Rectal smooth muscle tissue (tissue), 1 donor: Measurements from ENCODE around the gene CAMKMT.

Experiments
- H3K27ac ChIP-seq: one replicate; pipeline ENCODE4 v1.7.0; 2013; ENCODE audit warnings: low read depth, low read length, inconsistent platforms
- H3K27me3 ChIP-seq: one replicate; pipeline ENCODE4 v1.7.0; 2013; ENCODE audit warnings: low read length; ENCODE audit not compliant: control insufficient read depth, insufficient read depth
- H3K36me3 ChIP-seq: one replicate; pipeline ENCODE4 v1.7.0; 2013; ENCODE audit warnings: low read length; ENCODE audit not compliant: control insufficient read depth, insufficient read depth
- H3K4me1 ChIP-seq: one replicate; pipeline ENCODE4 v1.7.0; 2013; ENCODE audit warnings: low read length; ENCODE audit not compliant: control insufficient read depth, insufficient read depth
- H3K4me3 ChIP-seq: one replicate; pipeline ENCODE4 v1.7.0; 2013; ENCODE audit warnings: low read length
- H3K9ac ChIP-seq: one replicate; pipeline ENCODE4 v1.7.0; 2013; ENCODE audit warnings: low read length

Gene CAMKMT

DNA sequence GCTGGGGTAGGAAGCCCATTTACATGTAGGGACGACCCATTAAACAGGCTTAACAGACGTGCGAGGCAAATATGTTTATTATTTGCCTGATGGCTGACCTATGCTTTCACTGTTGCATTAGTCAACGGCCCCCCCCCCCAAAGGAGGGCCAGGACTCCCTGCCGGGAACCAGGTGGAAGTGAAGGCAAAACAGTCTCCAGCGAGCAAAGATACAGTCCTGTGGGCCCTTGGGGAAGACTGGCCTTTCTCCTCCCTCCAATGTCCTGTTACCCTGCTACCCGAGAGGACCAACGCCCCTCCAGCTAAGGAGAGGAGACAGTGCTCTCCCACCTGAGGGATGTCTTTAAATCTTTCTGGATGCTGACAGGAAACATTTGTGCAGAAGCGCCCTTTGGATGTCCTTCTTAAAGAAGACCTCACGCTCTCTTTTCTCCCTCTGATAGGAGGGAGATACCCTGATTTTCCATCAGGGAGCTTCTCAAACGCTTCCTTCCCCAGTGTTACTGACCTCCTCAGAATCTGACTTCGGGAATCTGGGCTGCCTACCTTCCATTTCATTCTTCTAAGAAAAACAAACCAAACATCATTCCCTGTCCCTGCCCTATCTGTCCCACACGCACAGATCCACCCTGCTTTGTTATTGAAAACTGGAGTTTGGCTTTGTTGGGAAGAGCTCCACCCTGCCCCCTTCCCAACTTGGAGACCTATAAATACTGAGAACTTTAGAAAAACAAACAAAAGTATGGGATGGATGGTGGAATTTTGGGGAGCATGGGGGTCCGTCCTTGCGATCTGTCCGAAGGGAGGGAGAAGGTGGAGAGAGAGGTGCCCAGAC, 443.9 kb downstream of the CAMKMT start:
- Histone ChIP-seq H3K27me3 (peaks cover 24% of the 10 kb centered on the region), H3K4me1 (no peaks in the 10 kb centered on the region), H3K36me3 (no peaks in the 10 kb centered on the region), H3K9ac (no peak overlapping the region), H3K27ac (no peak overlapping the region), H3K4me3 (no peak overlapping the region)

DNA sequence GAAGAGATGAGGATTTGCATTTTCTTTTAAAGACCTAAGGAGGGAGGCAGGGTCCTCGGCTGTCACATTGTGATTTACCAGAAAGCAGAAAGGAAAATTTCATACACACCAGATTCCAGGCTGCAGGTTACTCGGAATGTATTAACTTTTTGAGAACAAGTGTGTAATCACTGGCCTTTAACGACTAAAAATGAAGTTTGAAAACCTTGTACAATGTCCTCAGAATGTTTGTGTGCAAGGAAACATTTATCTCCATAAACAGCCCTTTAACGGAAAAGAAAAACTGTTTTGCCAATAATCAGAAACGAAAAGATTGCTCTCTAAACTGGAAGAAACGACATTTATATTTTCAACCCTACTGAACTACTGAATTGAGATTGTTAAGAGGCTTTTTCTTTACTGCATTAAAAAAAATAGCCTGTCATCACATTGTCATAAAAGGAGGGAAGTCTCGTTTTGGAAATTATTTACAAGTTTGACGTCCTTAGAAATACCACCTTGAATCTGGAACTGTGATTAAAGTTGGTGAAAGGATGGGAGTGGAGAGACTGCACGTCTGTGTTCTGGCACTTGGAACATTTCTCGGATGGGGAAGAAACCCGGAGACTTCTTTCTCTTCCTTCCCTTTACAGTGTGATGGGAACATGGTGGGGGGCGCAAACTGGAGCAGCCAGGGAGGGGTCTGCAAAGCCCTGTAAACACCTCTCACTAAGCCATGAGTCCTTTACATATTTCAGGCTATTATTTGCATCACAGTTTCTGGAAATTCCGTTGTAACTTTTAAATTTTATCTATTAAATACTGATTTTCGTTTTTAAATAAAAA, 445.7 kb downstream of the CAMKMT start:
- H3K27me3 ChIP-seq: peaks cover 10% of the 10 kb centered on the region
- H3K36me3 ChIP-seq: no peaks in the 10 kb centered on the region
- H3K27ac ChIP-seq: no peak overlapping the region
- H3K4me3 ChIP-seq: no peak overlapping the region
- H3K9ac ChIP-seq: no peak overlapping the region
- H3K4me1 ChIP-seq: no peaks in the 10 kb centered on the region

DNA sequence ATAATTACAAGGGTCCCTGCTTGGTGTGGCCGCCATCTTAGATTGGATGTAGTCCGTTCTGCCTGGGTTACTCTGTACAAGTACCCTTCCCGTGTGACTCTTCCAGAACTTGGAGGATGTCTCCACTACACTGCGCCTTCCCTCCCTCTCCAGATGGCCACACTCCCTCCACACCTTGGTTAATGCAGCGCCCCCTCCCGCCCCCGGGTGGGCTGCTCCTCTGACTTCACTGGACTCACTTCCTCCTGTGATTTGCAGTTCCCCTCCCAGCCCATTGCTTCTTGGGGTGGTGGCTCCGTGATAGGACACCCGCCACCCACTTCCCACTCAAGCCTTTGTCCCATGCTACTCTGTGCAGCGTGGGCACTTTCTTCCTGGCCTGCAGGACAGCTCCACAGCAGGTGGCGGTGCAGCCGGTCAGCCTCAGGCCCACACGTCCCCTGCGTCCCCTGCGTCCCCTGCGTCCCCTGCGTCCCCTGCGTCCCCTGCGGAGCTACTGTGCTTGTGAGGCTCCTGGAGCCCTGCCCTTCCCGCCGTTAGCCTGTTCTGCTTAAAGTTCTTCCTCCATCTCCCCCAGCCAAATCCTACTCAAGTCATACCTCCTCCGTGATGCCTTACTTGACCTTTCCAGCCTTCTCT, 449.3 kb downstream of the CAMKMT start:
- H3K36me3 ChIP-seq: no peaks in the 10 kb centered on the region
- no peak overlapping the region for H3K9ac ChIP-seq
- H3K4me1 ChIP-seq: no peaks in the 10 kb centered on the region
- H3K4me3 ChIP-seq: no peak overlapping the region
- H3K27me3 ChIP-seq: no peaks in the 10 kb centered on the region
- H3K27ac ChIP-seq: no peak overlapping the region

DNA sequence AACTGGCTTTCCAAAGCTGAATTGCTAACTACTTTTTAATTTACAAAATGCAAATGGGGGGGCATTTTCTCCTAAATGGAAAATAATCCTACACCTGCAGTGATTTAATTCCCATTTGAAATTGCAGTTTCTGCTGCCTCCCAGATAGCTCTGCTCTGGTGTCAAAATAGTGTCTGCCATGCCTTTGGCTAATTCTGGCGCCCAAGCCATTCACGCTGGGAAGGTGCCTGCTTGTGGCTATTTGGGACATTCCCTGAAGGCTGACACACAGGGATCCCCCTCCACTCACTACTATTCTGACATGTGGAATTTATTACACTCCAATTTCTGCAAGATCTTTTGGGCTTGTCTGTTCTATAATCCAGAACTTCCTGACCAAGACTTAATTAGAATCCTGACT, 451.4 kb downstream of the CAMKMT start:
- Histone ChIP-seq H3K4me3 (no peak overlapping the region), H3K27me3 (no peaks in the 10 kb centered on the region)

DNA sequence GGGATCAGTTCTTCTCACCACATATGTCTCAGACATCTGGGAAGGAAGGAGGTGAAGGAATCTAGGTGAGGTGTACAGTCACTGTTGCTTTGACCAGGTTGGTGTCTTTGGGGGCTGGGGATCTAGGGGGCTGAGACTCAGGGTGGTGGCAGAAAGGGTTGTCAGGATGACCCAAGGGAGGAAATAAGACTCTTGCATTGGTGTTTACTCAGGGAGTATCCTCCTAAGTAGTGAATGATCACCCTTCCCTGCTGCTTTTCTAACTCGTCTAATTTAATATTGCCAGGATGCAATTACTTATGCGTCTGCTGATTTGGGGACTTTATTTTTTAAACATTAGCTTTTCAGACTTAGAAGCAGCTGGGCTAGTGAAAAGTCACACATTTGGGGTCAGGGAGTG, 451.9 kb downstream of the CAMKMT start:
- H3K4me3 ChIP-seq: no peak overlapping the region
- no peaks in the 10 kb centered on the region for H3K4me1 ChIP-seq
- H3K27me3 ChIP-seq: no peaks in the 10 kb centered on the region
- no peaks in the 10 kb centered on the region for H3K36me3 ChIP-seq
- no peak overlapping the region for H3K27ac ChIP-seq
- H3K9ac ChIP-seq: no peak overlapping the region

More for the DNA sequence above, 451.4 kb downstream of the CAMKMT start:
- Histone ChIP-seq H3K4me1 (no peaks in the 10 kb centered on the region), H3K36me3 (no peaks in the 10 kb centered on the region), H3K27ac (no peak overlapping the region), H3K9ac (no peak overlapping the region)

DNA sequence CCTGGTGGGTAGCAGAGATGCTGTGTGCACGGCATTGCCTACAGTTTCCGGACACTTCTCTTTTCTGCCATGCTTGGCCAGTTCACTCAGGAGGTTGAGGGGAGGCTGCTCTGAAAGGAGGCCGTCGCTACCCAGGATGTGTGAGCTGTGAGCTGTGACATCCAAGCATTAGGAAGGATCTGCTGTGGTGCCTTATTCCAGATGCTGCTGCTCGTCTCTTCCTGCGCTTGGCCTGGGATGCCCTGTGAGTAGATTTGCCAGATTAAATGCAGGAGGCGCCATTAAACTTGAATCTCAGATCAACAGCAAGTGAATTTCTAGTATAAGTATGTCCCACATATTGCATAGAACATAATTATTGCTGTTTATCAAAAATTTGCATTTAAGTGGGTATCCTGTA, 455.5 kb downstream of the CAMKMT start:
- Histone ChIP-seq H3K36me3 (no peaks in the 10 kb centered on the region), H3K27me3 (no peaks in the 10 kb centered on the region), H3K9ac (no peak overlapping the region), H3K4me3 (no peak overlapping the region), H3K27ac (no peak overlapping the region), H3K4me1 (no peaks in the 10 kb centered on the region)

DNA sequence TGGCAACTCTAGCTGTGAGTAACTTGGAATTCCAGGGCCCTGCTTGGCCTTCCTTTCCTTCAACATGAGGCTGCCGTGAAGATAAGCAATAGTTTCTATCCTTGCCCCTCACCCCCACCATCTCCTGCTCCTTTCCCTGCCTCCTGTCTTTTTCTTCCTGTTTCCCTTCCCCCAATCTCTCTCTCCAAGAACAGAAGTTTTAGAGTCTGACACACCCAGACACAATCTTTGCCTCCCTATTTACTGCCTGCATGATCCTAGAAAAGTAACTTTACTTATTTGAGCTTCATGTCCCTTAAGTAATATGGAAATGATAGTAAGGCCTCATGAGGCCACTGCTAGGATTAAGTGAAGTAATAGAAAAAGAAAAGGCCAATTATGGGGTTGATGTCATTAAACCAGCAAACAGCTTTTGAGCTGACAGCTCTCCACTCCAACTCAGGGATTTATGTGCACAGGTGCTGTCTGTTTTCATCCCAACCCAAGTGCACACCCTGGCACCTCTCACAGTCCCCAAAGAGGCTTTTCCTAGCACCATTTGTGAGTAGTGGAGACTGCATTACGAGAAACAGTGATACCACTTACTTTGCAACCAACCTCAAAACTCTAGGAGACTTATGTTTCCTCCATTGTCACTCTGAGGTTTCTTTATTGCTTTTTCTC, 456.1 kb downstream of the CAMKMT start:
- Histone ChIP-seq H3K27me3 (no peaks in the 10 kb centered on the region), H3K36me3 (no peaks in the 10 kb centered on the region), H3K4me3 (no peak overlapping the region), H3K4me1 (no peaks in the 10 kb centered on the region), H3K9ac (no peak overlapping the region), H3K27ac (no peak overlapping the region)

DNA sequence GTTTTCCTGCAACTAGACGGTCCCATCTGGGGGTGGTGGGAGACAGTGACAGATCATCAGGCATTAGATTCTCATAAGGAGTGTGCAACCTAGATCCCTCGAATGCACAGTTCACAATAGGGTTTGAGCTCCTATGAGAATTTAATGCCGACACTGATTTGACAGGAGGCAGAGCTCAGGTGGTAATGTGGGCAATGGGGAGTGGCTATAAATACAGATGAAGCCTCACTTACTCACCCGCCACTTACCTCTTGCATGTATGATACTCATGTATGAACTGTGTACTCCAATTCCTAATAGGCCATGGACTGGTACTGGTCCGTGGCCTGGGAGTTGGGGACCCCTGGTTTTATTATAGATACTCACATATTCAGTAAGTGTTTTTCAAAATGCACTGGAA, 457.3 kb downstream of the CAMKMT start:
- no peaks in the 10 kb centered on the region for H3K4me1 ChIP-seq
- H3K4me3 ChIP-seq: no peak overlapping the region
- H3K36me3 ChIP-seq: no peaks in the 10 kb centered on the region
- no peak overlapping the region for H3K9ac ChIP-seq
- no peaks in the 10 kb centered on the region for H3K27me3 ChIP-seq
- no peak overlapping the region for H3K27ac ChIP-seq

DNA sequence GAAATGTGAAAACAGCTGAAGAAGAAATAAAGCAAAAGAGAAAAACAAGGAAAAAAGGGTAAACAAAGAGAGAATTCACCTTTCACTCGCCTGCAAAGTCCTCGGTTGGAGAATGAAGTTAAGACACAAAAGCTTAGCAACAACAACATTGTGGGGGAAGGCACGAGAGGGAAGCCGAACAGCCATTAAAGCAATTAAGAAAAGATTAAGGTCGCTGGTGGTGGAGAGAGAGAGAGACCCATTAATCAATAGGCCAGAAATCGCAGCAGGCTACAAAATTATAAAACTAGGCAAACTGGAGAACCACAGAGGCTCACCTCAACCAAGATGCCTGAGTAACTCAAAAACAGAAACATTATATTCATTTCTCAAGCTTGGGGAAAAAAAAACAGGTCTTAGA, 459.8 kb downstream of the CAMKMT start:
- H3K4me1 ChIP-seq: no peaks in the 10 kb centered on the region
- no peak overlapping the region for H3K9ac ChIP-seq
- H3K4me3 ChIP-seq: no peak overlapping the region
- H3K36me3 ChIP-seq: no peaks in the 10 kb centered on the region
- no peak overlapping the region for H3K27ac ChIP-seq
- no peaks in the 10 kb centered on the region for H3K27me3 ChIP-seq

DNA sequence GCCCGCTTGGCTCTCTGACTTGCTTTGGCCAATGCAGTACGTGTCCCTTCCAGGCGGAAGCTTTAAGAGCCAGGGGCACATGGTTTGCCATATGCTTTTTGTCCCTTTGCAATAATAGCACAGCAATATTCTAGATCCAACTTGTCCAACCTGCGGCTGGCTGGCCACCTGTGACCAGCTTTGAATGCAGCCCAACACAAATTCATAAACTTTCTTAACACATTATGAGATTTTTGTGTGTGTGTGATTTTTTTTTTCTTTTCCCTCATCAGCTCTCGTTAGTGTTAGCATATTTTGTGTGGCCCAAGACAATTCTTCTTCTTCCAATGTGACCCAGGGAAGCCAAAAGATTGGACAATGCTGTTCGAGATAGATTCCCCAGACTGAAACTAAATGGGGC, 460.4 kb downstream of the CAMKMT start:
- Histone ChIP-seq H3K27me3 (no peaks in the 10 kb centered on the region), H3K9ac (no peak overlapping the region), H3K4me3 (no peak overlapping the region), H3K27ac (no peak overlapping the region), H3K36me3 (no peaks in the 10 kb centered on the region), H3K4me1 (no peaks in the 10 kb centered on the region)
